Ramos (cell line): ENCODE measurements around the gene STRN.

Experiments
- in situ Hi-C: fragments of 300-500 bp; cut with MboI; formaldehyde crosslinking; loops from one replicate; pipeline ENCODE4 v1.14.3; 2022; ENCODE audit warnings: low sequenced_read_pairs; ENCODE audit not compliant: unreplicated experiment

Gene STRN

DNA sequence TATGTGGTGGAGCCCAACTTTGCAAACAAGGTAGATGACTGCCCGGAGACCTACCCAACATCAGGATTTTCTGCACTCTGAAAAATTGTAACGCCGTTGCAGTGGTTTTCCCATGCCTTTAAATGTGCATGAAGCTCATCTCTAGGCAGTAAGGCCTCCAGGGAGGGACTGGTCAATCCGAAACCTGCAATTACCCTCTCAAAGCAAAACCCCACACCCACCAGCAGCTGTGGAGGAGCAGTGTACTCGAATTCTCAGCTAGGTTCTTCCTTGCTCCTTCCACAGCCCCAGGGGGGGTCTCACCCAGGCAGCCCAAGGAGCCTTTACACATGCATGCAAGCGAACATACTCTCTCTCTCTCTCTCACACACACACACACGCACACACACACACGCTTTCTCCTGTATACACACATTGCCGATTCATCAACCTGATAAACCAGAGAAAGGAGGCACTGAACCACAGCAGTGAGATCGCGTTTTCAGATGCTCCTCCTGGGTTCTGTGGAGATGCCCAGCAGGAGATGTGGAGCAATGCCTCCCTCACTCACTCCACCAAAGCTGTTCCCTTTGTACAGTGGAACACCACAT is 160.6 kb downstream of the STRN start:
- in situ Hi-C loops: no loop called here

DNA sequence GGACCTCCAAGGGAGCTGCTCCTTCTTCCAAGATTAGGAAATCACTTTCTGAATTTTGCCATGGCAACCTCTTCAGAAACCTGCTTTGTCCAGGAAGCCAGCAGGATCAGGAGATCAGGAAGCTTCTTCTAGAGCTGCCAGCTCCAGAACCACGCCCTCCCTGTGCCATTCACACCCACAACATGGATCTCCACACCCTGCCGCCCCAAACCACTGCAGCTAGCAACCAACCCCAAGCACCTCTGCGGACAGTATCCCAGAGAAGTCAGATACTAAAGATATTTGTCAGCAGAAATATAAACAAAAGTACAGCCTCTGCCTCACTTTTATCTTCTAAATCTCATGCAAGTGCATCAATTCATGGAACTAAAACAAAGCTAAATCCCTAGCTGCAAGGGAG is 163.4 kb downstream of the STRN start:
- in situ Hi-C loops: no loop called here

DNA sequence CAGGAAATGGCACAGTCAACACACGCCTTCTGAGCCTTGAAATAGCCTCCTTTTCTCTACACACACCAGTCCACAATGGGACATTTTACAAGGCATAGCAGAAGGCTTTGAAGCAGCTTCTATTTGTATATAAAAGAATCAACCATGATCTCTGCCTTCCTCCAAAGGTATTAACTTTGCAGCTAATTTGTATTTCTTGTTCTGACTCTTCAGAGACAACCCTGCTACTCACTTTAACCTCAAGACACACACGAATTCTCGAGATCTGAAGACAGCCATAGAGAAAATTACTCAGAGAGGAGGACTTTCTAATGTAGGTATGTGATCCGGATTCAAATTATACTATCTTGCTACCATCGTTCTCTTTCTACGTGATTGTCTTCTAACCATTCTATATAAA is 165.2 kb downstream of the STRN start:
- in situ Hi-C loops: no loop called here

DNA sequence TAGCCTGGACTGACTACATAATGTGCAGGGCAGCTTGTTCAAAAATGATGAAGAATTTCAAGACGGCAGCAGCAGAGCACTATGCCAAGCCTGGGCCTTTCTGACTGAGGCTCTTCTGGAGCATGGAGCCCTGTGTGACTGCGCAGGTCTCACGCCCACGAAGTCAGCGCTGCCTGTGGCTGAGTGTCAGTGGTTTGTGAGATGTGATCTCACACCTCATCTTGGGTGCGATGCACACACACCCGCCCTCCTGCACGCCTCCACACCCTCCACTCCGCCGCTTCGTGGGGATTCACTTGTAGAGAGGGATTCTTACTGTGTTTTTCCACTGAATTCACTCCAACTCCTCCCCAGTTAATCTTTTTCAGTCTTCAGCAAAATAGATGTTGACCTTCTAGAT is 166.0 kb downstream of the STRN start:
- in situ Hi-C loops: no loop called here

DNA sequence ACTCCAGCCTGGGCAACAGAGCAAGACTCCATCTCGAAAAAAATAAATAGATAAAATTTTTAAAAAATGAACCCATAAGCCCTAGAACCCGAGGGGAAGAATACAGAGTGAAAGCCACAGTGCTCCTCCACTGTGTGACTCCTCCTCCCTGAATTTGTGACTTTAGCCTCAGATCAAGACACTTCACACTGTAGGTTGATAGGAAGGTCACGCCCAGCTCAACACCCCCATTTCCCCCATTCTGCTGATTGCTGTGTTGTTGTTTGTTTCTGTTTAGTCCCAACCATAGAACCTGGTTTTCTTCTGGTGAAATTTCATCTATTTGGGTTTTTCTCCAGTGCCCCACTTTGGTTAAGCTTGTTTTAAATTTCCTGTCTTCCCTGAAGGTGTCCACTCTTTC is 167.6 kb downstream of the STRN start:
- in situ Hi-C loops: loop anchor here (25.0 kb wide), 1 partner anchor 1089 kb away; no protein-coding TSS in a partner anchor

DNA sequence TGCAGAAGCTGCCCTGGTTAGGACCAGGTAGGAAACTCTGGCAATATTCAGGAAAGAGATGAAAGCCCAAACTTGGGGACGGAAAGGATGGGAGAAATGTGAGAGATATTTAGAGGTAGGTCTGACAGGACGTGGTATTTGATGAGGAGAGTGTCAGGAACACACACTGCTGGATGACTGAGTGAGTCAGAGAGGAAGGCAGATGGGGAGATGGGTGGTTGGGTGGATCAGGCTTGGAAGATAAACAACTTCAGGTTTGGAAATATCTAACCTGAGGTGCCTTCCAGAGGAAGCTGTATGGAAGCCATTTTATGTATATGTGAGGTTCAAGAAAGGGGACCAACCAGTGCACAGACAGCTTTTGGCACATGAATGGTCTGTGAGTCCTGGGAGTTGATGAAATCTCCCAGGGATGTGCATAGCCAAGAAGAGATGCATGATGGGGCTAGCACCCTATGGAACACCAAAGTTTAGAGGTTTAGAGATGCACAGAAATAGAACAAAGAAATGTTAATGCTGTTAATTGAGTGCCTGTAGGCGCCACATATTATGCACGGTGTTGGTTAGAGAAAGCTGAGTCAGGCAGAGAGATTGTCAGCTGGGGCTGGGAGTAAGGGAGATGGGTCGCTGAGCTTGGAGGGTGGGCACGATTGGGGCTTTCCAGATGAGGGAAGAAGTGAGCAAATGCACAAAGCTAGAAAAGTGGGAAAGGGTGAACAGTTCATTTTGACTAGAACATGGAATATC is 168.8 kb downstream of the STRN start:
- in situ Hi-C loops: loop anchor here (25.0 kb wide), 1 partner anchor 1090 kb away; no protein-coding TSS in a partner anchor
